Stimulated activated CD4-positive, alpha-beta T cell treated with anti-CD3 and anti-CD28 coated beads, Interleukin-1b, Interleukin-23, amount 100 ng/mL, for 4 hours (primary cell): ENCODE data around the gene STAT2.
"Not testable (repeated sequence)": the region's sequence is repeated elsewhere in the genome, so short reads cannot be mapped to it uniquely, and the experiment has no call there.

Source experiments
- DNase-seq, 2 donors: peaks; one replicate each; pipeline ENCODE4 v3.0.0-alpha.2; 2020; ENCODE audit warnings: low read depth in 2 of 2

The STAT2 gene

GRCh38 chr12:56330936-56331490 is 28.9 kb downstream of the STAT2 start:
- no peak for DNase-seq

- no peak for DNase-seq
These were observed 33.4 kb downstream of the STAT2 start for GRCh38 chr12:56326533-56326932.

- DNase-seq, result no peak
These were observed 33.8 kb downstream of the STAT2 start for GRCh38 chr12:56326126-56326525.

- no peak for DNase-seq
These were observed 35.7 kb downstream of the STAT2 start for GRCh38 chr12:56324206-56324605.

- not testable (repeated sequence) for DNase-seq
These were observed 38.3 kb downstream of the STAT2 start for GRCh38 chr12:56321610-56322009.

- DNase-seq, result no peak
These were observed 38.9 kb downstream of the STAT2 start for GRCh38 chr12:56321027-56321426.

GRCh38 chr12:56317675-56318074 is 42.2 kb downstream of the STAT2 start:
- DNase-seq, result no peak

- peak; percentile 80 to 84 for DNase-seq
These were observed 44.1 kb downstream of the STAT2 start, which contains the start of gene CNPY2 for GRCh38 chr12:56315622-56316473. Gene CNPY2 (minus strand): TSS chr12:56315988. CDS start chr12:56315217, 771 bp downstream.

- no peak for DNase-seq
These were observed 44.7 kb downstream of the STAT2 start for GRCh38 chr12:56315249-56315621.

- no peak for DNase-seq
These were observed 48.9 kb downstream of the STAT2 start for GRCh38 chr12:56311003-56311402.

- no peak for DNase-seq
These were observed 51.2 kb downstream of the STAT2 start for GRCh38 chr12:56308714-56309113.

- DNase-seq, result no peak
These were observed 52.5 kb downstream of the STAT2 start for GRCh38 chr12:56307221-56307965.

GRCh38 chr12:56304872-56305590 is 54.9 kb downstream of the STAT2 start:
- no peak for DNase-seq

GRCh38 chr12:56304276-56304675 is 55.6 kb downstream of the STAT2 start:
- DNase-seq, result no peak

- no peak for DNase-seq
These were observed 59.1 kb downstream of the STAT2 start for GRCh38 chr12:56300644-56301464.

GRCh38 chr12:56299853-56300643 is 59.9 kb downstream of the STAT2 start, which contains the start of gene CS:
Gene CS (minus strand): TSS chr12:56300330. CDS start chr12:56300201, 129 bp downstream.
- DNase-seq, result peak; percentile 96 to 98

GRCh38 chr12:56299308-56299852 is 60.5 kb downstream of the STAT2 start:
- DNase-seq, result peak in 1 of 2 donors; percentile 4

- no peak for DNase-seq
These were observed 61.1 kb downstream of the STAT2 start for GRCh38 chr12:56298828-56299227.

GRCh38 chr12:56297400-56297799 is 62.5 kb downstream of the STAT2 start:
- DNase-seq, result no peak

- DNase-seq, result no peak
These were observed 63.6 kb downstream of the STAT2 start for GRCh38 chr12:56296295-56296694.
